ENCODE results near the gene GPRC6A.

DNA sequence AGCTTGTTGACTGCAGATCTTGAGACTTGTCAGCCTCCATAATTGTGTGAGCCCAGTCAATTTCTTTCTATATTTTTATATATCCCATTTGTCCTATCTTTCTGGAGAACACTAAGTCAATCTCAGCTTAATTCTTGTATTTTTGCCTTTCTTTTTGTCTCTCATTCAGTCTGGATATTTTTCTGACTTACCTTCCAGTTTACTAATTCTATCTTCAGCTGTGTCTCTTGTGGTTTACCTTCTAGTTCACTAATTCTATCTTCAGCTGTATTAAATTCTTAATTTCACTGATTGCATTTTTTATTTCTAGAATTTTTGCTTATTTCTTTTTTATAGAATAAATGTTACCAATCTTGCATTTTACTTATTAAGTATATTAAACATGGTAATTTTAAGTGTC is 30.4 kb upstream of the GPRC6A start:
- TF ChIP-seq, protein P1, sequence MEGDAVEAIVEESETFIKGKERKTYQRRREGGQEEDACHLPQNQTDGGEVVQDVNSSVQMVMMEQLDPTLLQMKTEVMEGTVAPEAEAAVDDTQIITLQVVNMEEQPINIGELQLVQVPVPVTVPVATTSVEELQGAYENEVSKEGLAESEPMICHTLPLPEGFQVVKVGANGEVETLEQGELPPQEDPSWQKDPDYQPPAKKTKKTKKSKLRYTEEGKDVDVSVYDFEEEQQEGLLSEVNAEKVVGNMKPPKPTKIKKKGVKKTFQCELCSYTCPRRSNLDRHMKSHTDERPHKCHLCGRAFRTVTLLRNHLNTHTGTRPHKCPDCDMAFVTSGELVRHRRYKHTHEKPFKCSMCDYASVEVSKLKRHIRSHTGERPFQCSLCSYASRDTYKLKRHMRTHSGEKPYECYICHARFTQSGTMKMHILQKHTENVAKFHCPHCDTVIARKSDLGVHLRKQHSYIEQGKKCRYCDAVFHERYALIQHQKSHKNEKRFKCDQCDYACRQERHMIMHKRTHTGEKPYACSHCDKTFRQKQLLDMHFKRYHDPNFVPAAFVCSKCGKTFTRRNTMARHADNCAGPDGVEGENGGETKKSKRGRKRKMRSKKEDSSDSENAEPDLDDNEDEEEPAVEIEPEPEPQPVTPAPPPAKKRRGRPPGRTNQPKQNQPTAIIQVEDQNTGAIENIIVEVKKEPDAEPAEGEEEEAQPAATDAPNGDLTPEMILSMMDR (IDR thresholded peaks at IDR 0.05; ENCODE audit: low read depth, low read length, poor library complexity, severe bottlenecking): no peak
- TF ChIP-seq EZH2phosphoT487 (IDR thresholded peaks at IDR 0.05; ENCODE audit: borderline replicate concordance, low read length): no peak
